GM19468 (cell line): ENCODE results near the gene UGCG.
A peak's percentile ranks its signal among the peaks of the same experiment; 100 is the strongest.
"Not testable (repeated sequence)": the region's sequence is repeated elsewhere in the genome, so short reads cannot be mapped to it uniquely, and the experiment has no call there.

Experiments used
- ATAC-seq: cut with Tn5 transposase; IDR thresholded peaks from one replicate; pipeline ENCODE4 v1.9.1; 2021; ENCODE audit warnings: mild to moderate bottlenecking, moderate library complexity, moderate number of reproducible peaks; ENCODE audit not compliant: unreplicated experiment; ENCODE audit errors: extremely low read depth

UGCG gene

GRCh38 chr9:111944241-111944866 lies 47.7 kb downstream of the UGCG start:
- ATAC-seq = no peak

GRCh38 chr9:111945216-111945615 lies 48.6 kb downstream of the UGCG start:
- ATAC-seq = peak; percentile 34

GRCh38 chr9:111948109-111948508 lies 51.5 kb downstream of the UGCG start:
- ATAC-seq = not testable (repeated sequence)

GRCh38 chr9:111948951-111949350 lies 52.3 kb downstream of the UGCG start:
- ATAC-seq = no peak

- ATAC-seq = no peak
These were observed 53.3 kb downstream of the UGCG start for GRCh38 chr9:111949919-111950318.

- ATAC-seq = no peak
These were observed 55.9 kb downstream of the UGCG start for GRCh38 chr9:111952559-111952958.

GRCh38 chr9:111953444-111953843 lies 56.8 kb downstream of the UGCG start:
- no peak for ATAC-seq

GRCh38 chr9:111955048-111955447 lies 58.4 kb downstream of the UGCG start:
- no peak for ATAC-seq

- no peak for ATAC-seq
These were observed 61.4 kb downstream of the UGCG start for GRCh38 chr9:111957856-111958631.

- no peak for ATAC-seq
These were observed 63.1 kb downstream of the UGCG start for GRCh38 chr9:111959468-111960359.

- not testable (repeated sequence) for ATAC-seq
These were observed 63.9 kb downstream of the UGCG start for GRCh38 chr9:111960485-111960884.

GRCh38 chr9:111961009-111961408 lies 64.4 kb downstream of the UGCG start:
- no peak for ATAC-seq

- ATAC-seq = no peak
These were observed 65.0 kb downstream of the UGCG start for GRCh38 chr9:111961575-111961974.

- ATAC-seq = no peak
These were observed 65.4 kb downstream of the UGCG start for GRCh38 chr9:111962021-111962420.

- no peak for ATAC-seq
These were observed 67.4 kb downstream of the UGCG start for GRCh38 chr9:111963995-111964394.

- peak; percentile 63 for ATAC-seq
These were observed 69.0 kb downstream of the UGCG start for GRCh38 chr9:111965566-111966019.

GRCh38 chr9:111966124-111966723 lies 69.6 kb downstream of the UGCG start:
- ATAC-seq = no peak

GRCh38 chr9:111966861-111967291 lies 70.3 kb downstream of the UGCG start:
- ATAC-seq = no peak

- ATAC-seq = no peak
These were observed 71.0 kb downstream of the UGCG start for GRCh38 chr9:111967621-111968020.

- no peak for ATAC-seq
These were observed 72.4 kb downstream of the UGCG start for GRCh38 chr9:111969061-111969460.
